HAP-1 (cell line): ENCODE data around the gene DHPS.
"Not testable (repeated sequence)": the region's sequence is repeated elsewhere in the genome, so short reads cannot be mapped to it uniquely, and the experiment has no call there.

Experiments used
- DNase-seq, 2 experiments: peaks; one replicate each; pipeline ENCODE4 v3.0.0-alpha.2; 2016 to 2020; ENCODE audit warnings: low spot score in 2 of 2
- H3K27me3 ChIP-seq: fragments of 250-450 bp; sonication (Bioruptor Pico); 2 replicates; pipeline ENCODE4 v1.5.1; 2020; ENCODE audit warnings: low read depth, mild to moderate bottlenecking, moderate library complexity
- H3K36me3 ChIP-seq: fragments of 250-450 bp; sonication (Bioruptor Pico); replicated peaks from 2 replicates; pipeline ENCODE4 v1.5.1; 2020; ENCODE audit warnings: mild to moderate bottlenecking
- H3K4me1 ChIP-seq: fragments of 250-450 bp; sonication (Bioruptor Pico); 2 replicates; pipeline ENCODE4 v1.5.1; 2020; ENCODE audit warnings: mild to moderate bottlenecking
- H3K4me3 ChIP-seq: fragments of 250-450 bp; sonication (Bioruptor Pico); 2 replicates; pipeline ENCODE4 v1.5.1; 2020; ENCODE audit warnings: mild to moderate bottlenecking, moderate library complexity
- H3K9me3 ChIP-seq: fragments of 250-450 bp; sonication (Bioruptor Pico); 2 replicates; pipeline ENCODE4 v1.5.1; 2020; ENCODE audit warnings: mild to moderate bottlenecking, moderate library complexity
- in situ Hi-C: fragments of 300-500 bp; cut with MboI; formaldehyde crosslinking; loops from 3 replicates; pipeline ENCODE4 v1.14.3; 2020; ENCODE audit warnings: low sequenced_read_pairs, inconsistent platforms, mixed read lengths

The DHPS gene

GRCh38 chr19:12715929-12716328, 34.2 kb upstream of the DHPS start:
- Histone ChIP-seq H3K36me3 (peaks cover 87% of the 10 kb centered on the region), H3K27me3 (no peaks in the 10 kb centered on the region), H3K4me3 (no peak overlapping the region), H3K9me3 (no peaks in the 10 kb centered on the region), H3K4me1 (no peaks in the 10 kb centered on the region)
- in situ Hi-C loops: no loop called here
- DNase-seq: no peak

DNA sequence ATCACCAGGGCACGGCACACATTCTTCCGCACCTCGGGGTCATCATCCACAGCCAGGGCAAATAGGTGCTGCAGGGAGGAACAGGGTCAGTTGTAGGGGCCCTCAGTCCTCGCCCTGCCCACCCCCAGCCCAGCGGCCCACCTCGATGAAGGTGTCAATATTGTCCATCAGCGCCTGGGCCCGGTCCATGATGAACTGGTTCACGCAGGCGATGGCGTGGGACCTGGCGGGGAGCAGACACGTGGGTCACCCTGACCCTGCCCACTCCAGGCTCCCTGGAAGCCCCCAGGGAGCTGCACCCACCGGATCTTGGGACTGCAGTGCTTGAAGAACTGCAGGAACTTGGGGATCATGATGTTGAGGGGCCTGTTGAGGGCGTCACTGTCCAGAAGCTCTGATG, 33.4 kb upstream of the DHPS start:
- in situ Hi-C loops: no loop called here
- no peak for DNase-seq
- Histone ChIP-seq H3K4me1 (no peaks in the 10 kb centered on the region), H3K4me3 (no peak overlapping the region), H3K9me3 (no peaks in the 10 kb centered on the region), H3K27me3 (no peaks in the 10 kb centered on the region), H3K36me3 (peaks cover 88% of the 10 kb centered on the region)

GRCh38 chr19:12713304-12713703, 31.6 kb upstream of the DHPS start:
- in situ Hi-C loops, H3K4me3 ChIP-seq, H3K9me3 ChIP-seq, H3K4me1 ChIP-seq, H3K27me3 ChIP-seq, DNase-seq: not testable (repeated sequence)
- H3K36me3 ChIP-seq: peaks cover 92% of the 10 kb centered on the region

DNA sequence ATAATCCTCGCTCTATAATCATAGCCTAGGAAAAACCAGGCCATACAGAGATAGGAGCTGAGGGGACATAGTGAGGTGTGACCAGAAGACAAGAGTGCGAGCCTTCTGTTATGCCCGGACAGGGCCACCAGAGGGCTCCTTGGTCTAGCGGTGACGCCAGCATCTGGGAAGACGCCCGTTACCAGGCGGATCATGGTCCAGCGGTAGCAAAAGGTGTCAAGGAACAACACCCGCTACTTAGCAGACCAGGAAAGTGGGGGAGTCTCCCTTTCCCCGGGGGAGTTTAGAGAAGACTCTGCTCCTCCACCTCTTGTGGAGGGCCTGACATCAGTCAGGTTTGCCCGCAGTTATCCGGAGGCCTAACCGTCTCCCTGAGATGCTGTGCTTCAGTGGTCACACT, 30.4 kb upstream of the DHPS start:
- H3K36me3 ChIP-seq: peaks cover 94% of the 10 kb centered on the region
- H3K4me3 ChIP-seq, H3K27me3 ChIP-seq, H3K9me3 ChIP-seq, in situ Hi-C loops, H3K4me1 ChIP-seq: not testable (repeated sequence)
- DNase-seq: peak in 1 of 2 experiments; percentile 57

GRCh38 chr19:12711187-12711586, 29.5 kb upstream of the DHPS start:
- H3K4me3 ChIP-seq: no peak overlapping the region
- no peaks in the 10 kb centered on the region; the same call in 1 of the 2 replicates for H3K4me1 ChIP-seq
- H3K36me3 ChIP-seq: peaks cover 94% of the 10 kb centered on the region
- H3K9me3 ChIP-seq: no peaks in the 10 kb centered on the region
- DNase-seq: no peak
- no peaks in the 10 kb centered on the region for H3K27me3 ChIP-seq
- in situ Hi-C loops: no loop called here

DNA sequence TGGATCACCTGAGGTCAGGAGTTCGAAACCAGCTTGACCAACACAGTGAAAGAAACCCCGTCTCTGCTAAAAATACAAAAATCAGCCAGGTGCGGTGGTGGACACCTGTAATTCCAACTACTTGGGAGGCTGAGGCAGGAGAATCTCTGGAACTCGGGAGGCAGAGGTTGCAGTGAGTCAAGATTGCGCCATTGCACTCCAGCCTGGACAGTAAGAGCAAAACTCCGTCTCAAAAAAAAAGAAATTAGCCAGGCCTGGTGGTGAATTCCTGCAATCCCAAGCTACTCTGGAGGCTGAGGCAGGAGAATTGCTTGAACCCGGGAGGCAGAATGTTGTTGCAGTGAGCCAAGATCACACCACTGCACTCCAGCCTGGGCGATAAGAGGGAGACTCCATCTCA, 27.0 kb upstream of the DHPS start:
- no peak for DNase-seq
- no peak overlapping the region for H3K4me3 ChIP-seq
- H3K27me3 ChIP-seq: no peaks in the 10 kb centered on the region
- H3K4me1 ChIP-seq: no peaks in the 10 kb centered on the region; the same call in 1 of the 2 replicates
- H3K9me3 ChIP-seq: no peaks in the 10 kb centered on the region
- in situ Hi-C loops: no loop called here
- H3K36me3 ChIP-seq: peaks cover 94% of the 10 kb centered on the region

DNA sequence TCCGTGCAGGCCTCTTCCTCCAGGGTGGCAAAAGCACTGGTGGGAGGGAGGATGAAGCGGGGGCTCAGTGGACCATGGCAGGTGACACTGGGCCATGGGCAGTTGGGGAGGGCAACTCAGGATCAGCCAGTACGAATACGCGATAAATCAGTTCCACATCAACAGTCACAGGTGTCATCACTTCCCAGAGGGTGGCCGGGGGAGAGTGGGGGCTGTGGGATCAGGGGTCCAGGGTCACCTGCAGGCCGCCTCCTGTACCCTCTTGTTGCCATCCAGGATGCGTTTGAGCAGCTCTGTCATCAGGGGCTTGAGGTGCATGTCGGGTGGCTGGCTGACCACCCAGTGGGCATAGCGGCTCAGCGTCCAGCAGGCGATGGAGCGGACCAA, 24.6 kb upstream of the DHPS start:
- H3K36me3 ChIP-seq: peaks cover 99% of the 10 kb centered on the region
- in situ Hi-C loops: no loop called here
- no peaks in the 10 kb centered on the region for H3K9me3 ChIP-seq
- no peak overlapping the region for H3K4me3 ChIP-seq
- no peaks in the 10 kb centered on the region; the same call in 1 of the 2 replicates for H3K4me1 ChIP-seq
- H3K27me3 ChIP-seq: no peaks in the 10 kb centered on the region
- DNase-seq: no peak

DNA sequence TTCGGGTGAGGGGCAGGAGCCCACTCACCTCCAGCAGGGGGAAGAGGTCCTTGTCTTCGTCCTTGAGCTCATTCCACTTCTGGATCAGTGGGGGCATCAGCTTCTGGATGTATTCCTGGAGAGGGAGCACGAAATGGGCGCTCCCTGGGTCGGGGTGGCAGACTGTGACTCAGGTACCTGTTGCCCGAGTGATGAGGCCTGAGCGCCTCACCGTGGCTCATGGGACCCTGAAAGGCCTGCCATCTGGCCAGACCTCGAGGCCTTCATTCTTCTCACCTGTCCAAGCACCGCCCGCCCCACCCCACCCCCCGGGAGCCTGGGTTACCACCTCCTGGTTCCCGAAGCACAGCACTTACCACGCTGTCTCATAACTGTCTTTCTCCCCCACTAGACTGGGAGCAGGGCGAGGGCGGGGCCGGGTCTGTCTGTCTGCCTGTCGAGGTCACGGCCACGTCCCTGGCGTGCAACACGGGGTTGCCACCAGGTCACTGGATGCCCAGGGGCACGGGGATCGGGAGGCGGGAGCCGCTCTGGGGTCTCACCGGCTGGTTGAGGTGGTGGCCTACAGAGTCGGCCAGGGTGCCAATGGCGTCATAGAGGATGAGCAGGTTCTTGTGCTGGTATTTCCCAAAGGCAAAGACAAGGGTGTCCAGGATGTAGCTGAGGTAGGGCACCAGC, 24.1 kb upstream of the DHPS start:
- in situ Hi-C loops: no loop called here
- Histone ChIP-seq H3K4me1 (no peaks in the 10 kb centered on the region; the same call in 1 of the 2 replicates), H3K36me3 (peaks cover 99% of the 10 kb centered on the region), H3K4me3 (no peak overlapping the region), H3K9me3 (no peaks in the 10 kb centered on the region), H3K27me3 (no peaks in the 10 kb centered on the region)
- no peak for DNase-seq

DNA sequence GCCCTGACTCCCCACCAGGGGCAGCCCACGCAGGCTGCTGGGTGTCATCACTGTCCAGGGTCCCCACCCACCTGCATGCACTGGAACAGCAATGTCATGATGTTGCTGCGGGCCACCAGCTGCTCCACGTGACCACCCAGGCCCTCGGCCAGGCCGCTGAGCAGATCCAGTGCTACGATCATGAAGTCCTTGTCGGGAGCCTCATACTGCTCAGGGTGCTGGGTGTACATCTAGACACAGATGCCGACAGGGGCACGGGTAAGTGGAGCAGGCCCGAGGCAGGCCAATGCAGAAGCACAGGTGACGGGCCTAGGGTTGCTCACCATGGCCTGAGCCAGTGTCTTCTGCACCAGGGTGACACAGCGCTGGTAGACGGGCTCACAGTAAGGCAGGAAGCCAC, 23.5 kb upstream of the DHPS start:
- Histone ChIP-seq H3K27me3 (no peaks in the 10 kb centered on the region), H3K4me3 (no peak overlapping the region), H3K4me1 (no peaks in the 10 kb centered on the region; the same call in 1 of the 2 replicates), H3K36me3 (peaks cover 96% of the 10 kb centered on the region), H3K9me3 (no peaks in the 10 kb centered on the region)
- DNase-seq: no peak
- in situ Hi-C loops: no loop called here

DNA sequence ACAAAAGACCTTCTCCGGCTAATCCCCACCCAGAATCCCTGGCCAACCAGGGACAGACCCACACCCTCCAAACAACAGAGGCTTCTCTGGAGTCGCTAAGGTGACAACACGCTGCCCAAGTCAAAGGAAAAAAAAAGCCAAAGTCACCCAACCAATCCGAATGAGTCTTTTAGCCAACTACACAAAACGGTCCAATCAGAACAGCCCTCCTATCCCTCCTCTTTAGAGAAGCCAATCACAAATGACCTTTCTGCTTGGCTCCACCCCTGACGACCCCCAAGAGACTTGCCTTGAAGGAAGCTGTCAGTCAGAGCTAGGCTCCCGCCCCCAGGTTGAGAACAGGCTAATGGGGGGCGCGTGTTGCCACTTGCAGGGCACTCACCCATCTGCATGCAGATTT, 21.4 kb upstream of the DHPS start:
- Histone ChIP-seq H3K27me3 (no peaks in the 10 kb centered on the region), H3K4me1 (no peaks in the 10 kb centered on the region; the same call in 1 of the 2 replicates), H3K9me3 (no peaks in the 10 kb centered on the region), H3K4me3 (no peak overlapping the region), H3K36me3 (peaks cover 87% of the 10 kb centered on the region)
- in situ Hi-C loops: no loop called here
- peak; percentile 63 to 83 for DNase-seq

DNA sequence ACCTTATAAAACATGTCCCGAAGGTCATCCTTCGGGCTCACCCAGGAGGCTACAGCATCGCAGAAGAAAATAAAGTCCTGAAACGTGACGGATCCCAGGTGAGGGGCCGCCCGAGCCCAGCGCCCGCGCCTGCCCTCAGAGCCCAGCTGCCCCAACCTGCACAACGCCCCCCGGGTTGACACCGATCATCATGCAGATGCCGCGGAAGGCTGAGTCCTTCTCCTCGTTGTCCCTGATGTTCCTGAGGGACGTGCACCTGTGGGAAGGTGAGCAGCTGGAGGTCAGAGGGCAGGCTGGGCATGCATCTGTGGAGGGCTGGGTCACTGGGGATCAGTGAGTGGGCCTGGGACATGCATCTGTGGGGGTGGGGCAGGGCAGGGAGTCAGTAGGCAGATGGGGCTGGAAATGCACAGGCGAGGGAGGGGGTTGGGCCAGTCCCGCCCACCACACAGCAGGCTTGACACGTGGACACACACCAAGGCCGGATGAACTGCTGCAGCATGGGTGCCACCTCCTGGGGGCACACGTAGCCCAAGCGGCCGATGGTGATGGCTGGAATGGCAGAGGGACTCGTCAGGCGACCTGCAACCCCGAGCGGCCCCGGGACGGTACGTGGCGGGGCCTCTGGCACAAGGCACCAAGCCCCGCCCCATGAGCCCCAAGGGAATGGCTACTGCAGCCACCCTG, 20.1 kb upstream of the DHPS start:
- Histone ChIP-seq H3K9me3 (no peaks in the 10 kb centered on the region), H3K4me1 (peaks cover under 1% of the 10 kb centered on the region; the same call in 1 of the 2 replicates), H3K36me3 (peaks cover 78% of the 10 kb centered on the region), H3K4me3 (no peak overlapping the region), H3K27me3 (no peaks in the 10 kb centered on the region)
- in situ Hi-C loops: no loop called here
- DNase-seq: no peak

DNA sequence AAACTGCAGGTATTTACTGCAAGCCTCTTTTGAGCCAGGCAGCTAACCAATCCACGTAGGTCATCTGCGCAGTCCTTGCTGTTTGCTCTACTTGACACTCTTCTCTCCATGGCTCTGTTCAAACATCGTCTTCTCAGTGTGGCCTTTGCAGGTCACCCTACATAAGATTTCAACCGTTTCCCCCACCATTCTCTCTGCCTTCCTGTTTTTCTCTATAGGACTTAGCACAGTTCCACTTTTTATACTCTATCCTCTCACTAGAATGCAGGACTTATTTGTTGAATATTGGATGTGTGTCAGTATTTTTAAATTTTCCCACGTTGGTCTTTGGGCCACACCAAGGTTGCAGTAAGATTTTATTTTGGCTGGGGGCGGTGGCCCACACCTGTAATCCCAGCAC, 16.5 kb upstream of the DHPS start:
- Histone ChIP-seq H3K9me3 (no peaks in the 10 kb centered on the region), H3K4me3 (no peak overlapping the region), H3K27me3 (no peaks in the 10 kb centered on the region), H3K4me1 (peaks cover 5% of the 10 kb centered on the region), H3K36me3 (peaks cover 42% of the 10 kb centered on the region)
- no peak for DNase-seq
- in situ Hi-C loops: no loop called here

- H3K36me3 ChIP-seq: peaks cover 35% of the 10 kb centered on the region
- DNase-seq, H3K27me3 ChIP-seq, H3K4me3 ChIP-seq, H3K4me1 ChIP-seq, in situ Hi-C loops, H3K9me3 ChIP-seq: not testable (repeated sequence)
These were observed 15.7 kb upstream of the DHPS start for GRCh38 chr19:12697425-12697824.
